ENCODE data around the gene ZNF157. TPM values are rescaled to one million over a fixed set of nuclear protein-coding genes. Genes with fewer than 3 reads are reported as not detected.

ZNF157 gene
- total and polyA plus RNA-seq, 2 experiments from 2014 or later = 0.68 to 1.5 TPM

GRCh38 chrX:47452112-47452511 lies 81.7 kb downstream of the ZNF157 start:
- Mint-ChIP-seq H3K9me3 (peaks cover 40% of the 10 kb centered on the region), H3K36me3 (ENCODE audit: low read depth) (peaks cover 83% of the 10 kb centered on the region), H3K27me3 (ENCODE audit: insufficient read depth, low read depth, poor library complexity) (no peaks in the 10 kb centered on the region), H3K27ac (no peak overlapping the region), H3K4me1 (peaks cover 2% of the 10 kb centered on the region; the same call in 2 of the 3 replicates), H3K4me3 (no peak overlapping the region)
- no peak overlapping the region for H3K4me3 ChIP-seq
- no peak overlapping the region for H3K4me2 ChIP-seq
- H3K79me2 ChIP-seq (replicated peaks; ENCODE audit: insufficient read depth) = no peaks in the 10 kb centered on the region
- TF ChIP-seq ZNF331 (CRISPR knock-in tag; IDR thresholded peaks at IDR 0.05; ENCODE audit: low read depth) (no peak), ZNF462 (CRISPR knock-in tag; IDR thresholded peaks at IDR 0.05) (no peak), POLR2AphosphoS5 (IDR thresholded peaks at IDR 0.05; ENCODE audit: low read depth) (no peak), ZNF114 (CRISPR knock-in tag; IDR thresholded peaks at IDR 0.05) (no peak), CTCF (conservative IDR thresholded peaks at IDR 0.05; ENCODE audit: low read depth in 2 of 2) (no peak), EZH2phosphoT487 (IDR thresholded peaks at IDR 0.05; ENCODE audit: unreplicated experiment) (no peak), NANOG (IDR thresholded peaks at IDR 0.05; ENCODE audit: borderline replicate concordance) (no peak), EZH2 (IDR thresholded peaks at IDR 0.05; ENCODE audit: low read depth, unreplicated experiment) (no peak), CREB1 (CRISPR knock-in tag; IDR thresholded peaks at IDR 0.05; ENCODE audit: low read depth) (no peak), STAT1 (IDR thresholded peaks at IDR 0.05; ENCODE audit: unreplicated experiment) (no peak)
- no peak for ATAC-seq
- H4K20me1 ChIP-seq (replicated peaks; ENCODE audit: insufficient read depth) = no peaks in the 10 kb centered on the region
- H3K27ac ChIP-seq (ENCODE audit: low read depth) = no peak overlapping the region
- H3K27me3 ChIP-seq (ENCODE audit: insufficient read depth) = no peaks in the 10 kb centered on the region
- DNase-seq (ENCODE audit: low spot score) = no peak
- no peaks in the 10 kb centered on the region for H3K4me1 ChIP-seq (ENCODE audit: insufficient read depth)
- no peaks in the 10 kb centered on the region for H3K9me2 ChIP-seq (ENCODE audit: insufficient read depth)
- no peak overlapping the region for H2AFZ ChIP-seq
- H3F3A ChIP-seq (replicated peaks; ENCODE audit: low read depth) = no peaks in the 10 kb centered on the region
- H3K36me3 ChIP-seq (ENCODE audit: insufficient read depth) = peaks cover 4% of the 10 kb centered on the region

Data from GM23338 (cell line).